Activated CD4-positive, alpha-beta memory T cell treated with anti-CD3 and anti-CD28 coated beads, Interleukin-2, amount 10 ng/mL, durations not matched to agents 7 days and 5 days (primary cell): ENCODE data around the gene ZNF184. TPM values are rescaled to one million over a fixed set of nuclear protein-coding genes. Genes with fewer than 3 reads are reported as not detected.

Source experiments
- CTCF ChIA-PET: fragments of 350-600 bp; sonication (Branson Sonifier 250); formaldehyde crosslinking; loops from one replicate; lab custom pipeline; 2021; ENCODE audit warnings: antibody characterized with exemption, inconsistent platforms; lab: Charles Lee
- POLR2A ChIA-PET: fragments of 350-600 bp; sonication (Branson Sonifier 250); formaldehyde crosslinking; loops from one replicate; lab custom pipeline; 2021; ENCODE audit warnings: antibody characterized with exemption; lab: Charles Lee
- DNase-seq: peaks from one replicate; pipeline ENCODE4 v3.0.0-alpha.2; 2020
- H3K27ac Mint-ChIP-seq: one replicate; pipeline ENCODE4 v1.8.0; 2021; ENCODE audit warnings: mild to moderate bottlenecking, mixed read lengths
- H3K27me3 Mint-ChIP-seq: one replicate; pipeline ENCODE4 v1.8.0; 2021; ENCODE audit warnings: mixed read lengths
- H3K36me3 Mint-ChIP-seq: one replicate; pipeline ENCODE4 v1.8.0; 2021; ENCODE audit warnings: low read depth, mixed read lengths
- H3K4me1 Mint-ChIP-seq: one replicate; pipeline ENCODE4 v1.8.0; 2021; ENCODE audit warnings: mixed read lengths
- H3K4me3 Mint-ChIP-seq: one replicate; pipeline ENCODE4 v1.8.0; 2021; ENCODE audit warnings: mild to moderate bottlenecking, mixed read lengths
- H3K9me3 Mint-ChIP-seq: one replicate; pipeline ENCODE4 v1.8.0; 2021; ENCODE audit warnings: mixed read lengths
- total RNA-seq, 2 experiments: library from RNA; stranded (reverse); gene quantifications; one replicate each; pipeline ENCODE4 v1.2.3, GENCODE V29; 2021

ZNF184 gene
- total RNA-seq, 2 experiments from 2014 or later: 16.2 to 16.3 TPM

DNA sequence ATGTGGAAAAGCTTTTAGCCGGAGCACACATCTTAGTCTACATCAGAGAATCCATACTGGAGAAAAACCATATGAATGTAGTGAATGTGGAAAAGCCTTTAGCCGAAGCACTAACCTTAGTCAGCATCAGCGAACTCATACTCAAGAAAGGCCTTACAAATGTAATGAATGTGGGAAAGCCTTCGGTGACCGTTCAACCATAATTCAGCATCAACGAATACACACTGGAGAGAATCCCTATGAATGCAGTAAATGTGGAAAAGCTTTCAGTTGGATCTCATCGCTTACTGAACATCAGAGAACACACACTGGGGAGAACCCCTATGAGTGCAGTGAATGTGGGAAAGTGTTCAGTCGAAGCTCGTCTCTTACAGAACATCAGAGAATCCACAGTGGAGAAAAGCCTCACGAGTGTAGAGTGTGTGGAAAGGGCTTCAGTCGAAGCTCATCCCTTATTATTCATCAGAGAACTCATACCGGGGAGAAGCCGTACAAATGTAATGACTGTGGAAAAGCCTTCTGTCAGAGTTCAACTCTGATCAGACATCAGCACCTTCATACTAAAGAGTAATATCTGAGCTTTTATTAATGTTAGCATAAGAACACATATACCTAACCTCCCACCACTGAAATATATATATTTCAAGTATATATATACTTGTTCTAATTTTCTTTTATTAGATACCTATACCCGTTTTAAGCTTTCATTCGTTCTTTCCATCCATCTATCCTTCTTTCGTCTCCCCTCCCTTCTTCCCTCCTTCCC, 71.8 kb downstream of the ZNF184 start:
- H3K4me1 Mint-ChIP-seq: no peaks in the 10 kb centered on the region
- peaks cover 36% of the 10 kb centered on the region for H3K36me3 Mint-ChIP-seq
- no peak overlapping the region for H3K27ac Mint-ChIP-seq
- no peaks in the 10 kb centered on the region for H3K27me3 Mint-ChIP-seq
- no peak for DNase-seq
- H3K4me3 Mint-ChIP-seq: no peak overlapping the region
- peaks cover 55% of the 10 kb centered on the region for H3K9me3 Mint-ChIP-seq
- POLR2A ChIA-PET: no interaction called here
- CTCF ChIA-PET: no interaction called here

Other genes starting within 250 kb of the ZNF184 start
- 1 to 10 TPM; 1.3 to 1.6 TPM for gene PRSS16, start 225.4 kb downstream of the ZNF184 start, total RNA-seq
- gene POM121L2, start 160.8 kb downstream of the ZNF184 start, total RNA-seq: not detected
- 1 to 10 TPM; 1.3 to 1.6 TPM for gene ZNF391, start 84.3 kb downstream of the ZNF184 start, total RNA-seq